OCI-LY7 (cell line): ENCODE measurements around the gene IKZF3.

Experiments used
- CTCF ChIP-seq: fragments of 200-600 bp; sonication (generic); conservative IDR thresholded peaks from 2 replicates; pipeline ENCODE4 v1.5.1; 2014; ENCODE audit warnings: mild to moderate bottlenecking, antibody characterized with exemption, low read length, moderate library complexity, mixed read lengths
- EZH2phosphoT487 ChIP-seq: fragments of 200-600 bp; sonication (generic); IDR thresholded peaks from 2 replicates; pipeline ENCODE4 v1.6.1; 2018; ENCODE audit warnings: low read depth, borderline replicate concordance, mild to moderate bottlenecking, mixed run types, antibody characterized with exemption, low read length, moderate library complexity, mixed read lengths

- TF ChIP-seq CTCF (no peak), EZH2phosphoT487 (no peak)
Observed at GRCh38 chr17:39799395-39799794, 64.7 kb downstream of the IKZF3 start.
